Neural progenitor cell (in vitro differentiated cells): ENCODE measurements around the gene SIDT2. TPM values are rescaled to one million over a fixed set of nuclear protein-coding genes. Genes with fewer than 3 reads are reported as not detected.
A peak's percentile ranks its signal among the peaks of the same experiment; 100 is the strongest.

Experiments
- DNase-seq: peaks from one replicate; pipeline ENCODE4 v3.0.0-alpha.2; 2016; ENCODE audit warnings: low spot score
- H2AFZ ChIP-seq: fragments of 200-600 bp; sonication (generic); replicated peaks from 2 replicates; pipeline ENCODE4 v1.6.1; 2016; ENCODE audit warnings: antibody characterized with exemption
- H3F3A ChIP-seq: fragments of 200-600 bp; sonication (generic); 2 replicates; pipeline ENCODE4 v1.6.1; 2016; ENCODE audit warnings: antibody characterized with exemption, low read depth
- H3K27ac ChIP-seq: fragments of 200-600 bp; sonication (generic); 2 replicates; pipeline ENCODE4 v1.5.1; 2016; ENCODE audit warnings: mild to moderate bottlenecking
- H3K27me3 ChIP-seq: fragments of 200-600 bp; sonication (generic); 2 replicates; pipeline ENCODE4 v1.6.1; 2016; ENCODE audit warnings: mild to moderate bottlenecking, moderate library complexity
- H3K36me3 ChIP-seq: fragments of 200-600 bp; sonication (generic); 2 replicates; pipeline ENCODE4 v1.5.1; 2016
- H3K4me1 ChIP-seq: fragments of 200-600 bp; sonication (generic); 2 replicates; pipeline ENCODE4 v1.6.1; 2016; ENCODE audit warnings: mixed run types
- H3K4me2 ChIP-seq: fragments of 200-600 bp; sonication (generic); 2 replicates; pipeline ENCODE4 v1.6.1; 2016
- H3K4me3 ChIP-seq: fragments of 200-600 bp; sonication (generic); 2 replicates; pipeline ENCODE4 v1.5.1; 2016
- H3K79me2 ChIP-seq: fragments of 200-600 bp; sonication (generic); 2 replicates; pipeline ENCODE4 v1.6.1; 2016; ENCODE audit warnings: low read depth
- H3K9ac ChIP-seq: fragments of 200-600 bp; sonication (generic); 2 replicates; pipeline ENCODE4 v1.6.1; 2016
- H3K9me3 ChIP-seq: fragments of 200-600 bp; sonication (generic); 2 replicates; pipeline ENCODE4 v1.5.1; 2016; ENCODE audit warnings: low read depth
- H4K20me1 ChIP-seq: fragments of 200-600 bp; sonication (generic); 2 replicates; pipeline ENCODE4 v1.6.1; 2016; ENCODE audit warnings: low read depth
- H3K27ac Mint-ChIP-seq: 3 replicates; pipeline ENCODE4 v1.8.0; 2021; ENCODE audit warnings: mixed read lengths
- H3K27me3 Mint-ChIP-seq: 2 replicates; pipeline ENCODE4 v1.8.0; 2022; ENCODE audit warnings: low read depth, mild to moderate bottlenecking, inconsistent platforms, moderate library complexity, mixed read lengths; ENCODE audit not compliant: insufficient read depth
- H3K36me3 Mint-ChIP-seq: 3 replicates; pipeline ENCODE4 v1.8.0; 2021; ENCODE audit warnings: mixed read lengths
- H3K4me1 Mint-ChIP-seq: 3 replicates; pipeline ENCODE4 v1.8.0; 2021; ENCODE audit warnings: mixed read lengths
- H3K4me3 Mint-ChIP-seq: 3 replicates; pipeline ENCODE4 v1.8.0; 2021; ENCODE audit warnings: mild to moderate bottlenecking, moderate library complexity, mixed read lengths
- H3K9me3 Mint-ChIP-seq: 3 replicates; pipeline ENCODE4 v1.8.0; 2020; ENCODE audit warnings: mixed read lengths
- EZH2 ChIP-seq: fragments of 200-600 bp; sonication (generic); IDR thresholded peaks from 2 replicates; pipeline ENCODE4 v1.6.1; 2017; ENCODE audit warnings: antibody characterized with exemption, mild to moderate bottlenecking, moderate library complexity
- EZH2phosphoT487 ChIP-seq: fragments of 200-600 bp; sonication (generic); IDR thresholded peaks from 2 replicates; pipeline ENCODE4 v1.6.1; 2017; ENCODE audit warnings: antibody characterized with exemption
- total RNA-seq: library from RNA; depleted of rRNA; stranded (reverse); fragments of >200 nt; gene quantifications from 2 replicates; pipeline ENCODE4 v1.2.3, GENCODE V29; 2015; ENCODE audit warnings: low replicate concordance
- TF ChIP-seq, protein P1 (sequence below): fragments of 200-600 bp; sonication (generic); IDR thresholded peaks from 2 replicates; pipeline ENCODE4 v1.5.1; 2017; ENCODE audit warnings: antibody characterized with exemption, mild to moderate bottlenecking

Gene SIDT2
- total RNA-seq, 1 donor from 2014 or later = 13.3 TPM

DNA sequence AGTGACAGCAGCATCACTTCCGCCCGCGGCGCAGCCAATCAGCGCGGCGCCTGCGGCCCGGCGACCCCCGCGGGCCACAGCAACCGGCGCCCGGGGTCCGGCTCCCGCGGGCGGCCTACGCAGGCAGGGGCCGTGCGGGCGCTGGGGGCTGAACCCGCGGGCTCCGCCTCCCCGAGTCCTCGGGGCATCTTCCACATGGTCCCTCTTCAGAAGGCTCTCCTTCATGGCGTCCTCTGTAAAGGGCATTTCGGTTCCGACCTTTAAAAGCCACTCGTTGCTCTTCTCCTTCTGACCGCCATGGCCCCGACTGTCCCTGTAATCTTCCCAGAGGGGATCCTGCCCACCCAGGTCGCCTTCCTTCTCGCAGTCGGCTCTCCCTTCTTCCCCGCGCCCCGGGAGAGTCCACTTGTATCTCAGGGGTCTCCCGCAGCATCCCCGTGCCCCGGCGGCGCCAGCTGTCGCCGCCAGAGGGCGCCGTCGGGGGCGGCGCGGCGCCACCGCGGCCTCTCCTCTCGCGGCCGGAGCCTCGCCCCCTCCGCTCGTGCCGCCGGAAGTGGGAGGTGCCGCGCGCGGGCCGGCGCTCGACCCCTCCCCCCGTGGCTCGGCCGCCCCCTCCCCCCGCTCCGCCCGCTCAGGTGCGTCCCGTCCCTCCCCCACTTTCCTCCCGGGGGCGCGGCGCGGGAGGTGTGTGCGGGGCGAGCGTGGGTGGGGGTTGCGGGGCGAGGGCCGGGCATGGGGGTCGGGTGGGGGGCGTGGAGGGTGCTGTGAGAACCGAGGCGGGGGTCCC lies 53.7 kb downstream of the SIDT2 start, which contains the start of gene RNF214:
RNF214 (plus strand) TSS at position 580 of the 787 bp plus-strand sequence. CDS start 1,602 bp downstream, outside the sequence.
- no peaks in the 10 kb centered on the region for H4K20me1 ChIP-seq
- H3K4me2 ChIP-seq = peak within 1 kb of the TSS; percentile 85
- peak within 1 kb of the TSS; percentile 70 for H3K9ac ChIP-seq
- no peak within 1 kb of the TSS for H3K27ac ChIP-seq
- no peaks in the 10 kb centered on the region for H3K9me3 ChIP-seq
- H3K27ac Mint-ChIP-seq = peak within 1 kb of the TSS; percentile 93
- H2AFZ ChIP-seq = peak within 1 kb of the TSS; percentile 100
- TF ChIP-seq, protein P1, sequence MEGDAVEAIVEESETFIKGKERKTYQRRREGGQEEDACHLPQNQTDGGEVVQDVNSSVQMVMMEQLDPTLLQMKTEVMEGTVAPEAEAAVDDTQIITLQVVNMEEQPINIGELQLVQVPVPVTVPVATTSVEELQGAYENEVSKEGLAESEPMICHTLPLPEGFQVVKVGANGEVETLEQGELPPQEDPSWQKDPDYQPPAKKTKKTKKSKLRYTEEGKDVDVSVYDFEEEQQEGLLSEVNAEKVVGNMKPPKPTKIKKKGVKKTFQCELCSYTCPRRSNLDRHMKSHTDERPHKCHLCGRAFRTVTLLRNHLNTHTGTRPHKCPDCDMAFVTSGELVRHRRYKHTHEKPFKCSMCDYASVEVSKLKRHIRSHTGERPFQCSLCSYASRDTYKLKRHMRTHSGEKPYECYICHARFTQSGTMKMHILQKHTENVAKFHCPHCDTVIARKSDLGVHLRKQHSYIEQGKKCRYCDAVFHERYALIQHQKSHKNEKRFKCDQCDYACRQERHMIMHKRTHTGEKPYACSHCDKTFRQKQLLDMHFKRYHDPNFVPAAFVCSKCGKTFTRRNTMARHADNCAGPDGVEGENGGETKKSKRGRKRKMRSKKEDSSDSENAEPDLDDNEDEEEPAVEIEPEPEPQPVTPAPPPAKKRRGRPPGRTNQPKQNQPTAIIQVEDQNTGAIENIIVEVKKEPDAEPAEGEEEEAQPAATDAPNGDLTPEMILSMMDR = peak; percentile 83
- no peak for TF ChIP-seq EZH2
- H3K4me1 Mint-ChIP-seq = peaks cover 32% of the 10 kb centered on the region
- H3K4me1 ChIP-seq = peaks cover 12% of the 10 kb centered on the region
- peak; percentile 92 for DNase-seq
- peaks cover 14% of the 10 kb centered on the region for H3F3A ChIP-seq
- H3K36me3 Mint-ChIP-seq = peaks cover 10% of the 10 kb centered on the region
- no peaks in the 10 kb centered on the region for H3K9me3 Mint-ChIP-seq
- H3K36me3 ChIP-seq = no peaks in the 10 kb centered on the region
- peak within 1 kb of the TSS; percentile 100 for H3K4me3 Mint-ChIP-seq
- H3K27me3 ChIP-seq = no peaks in the 10 kb centered on the region
- peaks cover 9% of the 10 kb centered on the region for H3K27me3 Mint-ChIP-seq
- peak within 1 kb of the TSS; percentile 99 for H3K4me3 ChIP-seq
- peaks cover 65% of the 10 kb centered on the region for H3K79me2 ChIP-seq

DNA sequence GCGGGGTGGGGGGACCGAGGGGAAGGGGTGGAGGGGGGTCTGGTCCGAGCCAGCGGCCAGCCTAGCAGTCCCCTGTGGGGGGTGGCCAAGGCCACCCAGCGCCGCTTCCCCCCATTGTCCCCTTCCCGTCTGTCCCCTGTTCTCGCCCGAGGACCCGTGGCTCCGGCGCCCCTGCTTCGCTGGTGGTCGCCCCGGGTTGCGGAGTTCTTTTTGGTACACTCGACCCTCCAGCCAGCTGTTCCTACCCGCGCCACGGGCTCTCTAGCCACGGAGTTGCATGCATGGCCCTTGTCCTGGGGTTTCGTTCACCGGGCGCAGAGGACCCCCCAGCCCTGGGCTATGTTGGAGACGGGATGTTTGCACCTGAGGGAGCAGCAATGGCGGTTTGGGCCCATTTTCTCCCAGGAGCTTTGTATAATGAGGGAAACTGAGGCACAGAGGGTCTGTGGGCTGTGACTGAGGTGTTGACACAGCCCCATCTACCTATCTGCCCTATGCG lies 54.4 kb downstream of the SIDT2 start:
- DNase-seq = peak; percentile 74
- Histone ChIP-seq H3K27me3 (no peaks in the 10 kb centered on the region), H3K9ac (peak overlapping the region; percentile 70), H4K20me1 (peaks cover 3% of the 10 kb centered on the region), H3K36me3 (no peaks in the 10 kb centered on the region), H3F3A (peaks cover 14% of the 10 kb centered on the region), H3K9me3 (no peaks in the 10 kb centered on the region), H3K4me2 (peak overlapping the region; percentile 85), H3K4me1 (peaks cover 12% of the 10 kb centered on the region), H2AFZ (no peak overlapping the region), H3K4me3 (peak overlapping the region; percentile 99), H3K79me2 (peaks cover 67% of the 10 kb centered on the region), H3K27ac (no peak overlapping the region)
- Mint-ChIP-seq H3K27ac (peak overlapping the region; percentile 64), H3K4me1 (peaks cover 32% of the 10 kb centered on the region), H3K27me3 (peaks cover 9% of the 10 kb centered on the region), H3K36me3 (peaks cover 11% of the 10 kb centered on the region), H3K9me3 (no peaks in the 10 kb centered on the region), H3K4me3 (peak overlapping the region; percentile 92)
- TF ChIP-seq EZH2 = no peak
- TF ChIP-seq, protein P1 = no peak
- no peak for TF ChIP-seq EZH2phosphoT487

DNA sequence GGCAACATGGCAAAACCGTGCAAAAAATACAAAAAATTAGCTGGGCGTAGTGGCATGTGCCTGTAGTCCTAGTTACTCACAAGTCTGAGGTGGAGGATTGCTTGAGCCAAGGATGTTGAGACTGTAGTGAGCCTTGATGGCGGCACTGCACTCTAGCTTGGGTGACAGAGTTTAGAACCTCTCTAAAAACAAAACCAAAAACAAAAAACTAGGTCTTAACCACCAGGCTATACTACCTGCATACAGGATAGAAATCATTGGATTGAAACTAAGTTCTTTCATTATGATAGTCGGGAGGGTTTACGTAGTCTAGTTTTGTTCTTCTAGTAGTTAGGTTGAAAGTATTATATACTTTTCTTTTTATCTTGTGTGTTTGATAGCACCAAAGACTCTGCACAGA lies 59.7 kb downstream of the SIDT2 start:
- Histone ChIP-seq H2AFZ (no peak overlapping the region), H3K36me3 (peaks cover 12% of the 10 kb centered on the region), H4K20me1 (peaks cover 6% of the 10 kb centered on the region), H3K4me1 (peaks cover 7% of the 10 kb centered on the region), H3K9me3 (no peaks in the 10 kb centered on the region), H3K4me2 (no peak overlapping the region), H3K9ac (no peak overlapping the region), H3K27me3 (no peaks in the 10 kb centered on the region), H3K79me2 (peaks cover 41% of the 10 kb centered on the region), H3K27ac (no peak overlapping the region), H3K4me3 (no peak overlapping the region), H3F3A (peaks cover 10% of the 10 kb centered on the region)
- H3K27ac Mint-ChIP-seq = no peak overlapping the region
- H3K4me3 Mint-ChIP-seq = no peak overlapping the region
- peaks cover 4% of the 10 kb centered on the region for H3K27me3 Mint-ChIP-seq
- TF ChIP-seq, protein P1 = no peak
- TF ChIP-seq EZH2phosphoT487 (no peak), EZH2 (no peak)
- no peak for DNase-seq
- no peaks in the 10 kb centered on the region for H3K9me3 Mint-ChIP-seq
- peaks cover 19% of the 10 kb centered on the region for H3K36me3 Mint-ChIP-seq
- H3K4me1 Mint-ChIP-seq = peaks cover 12% of the 10 kb centered on the region
